Measurements from ENCODE around the gene GVQW3. TPM values are rescaled to one million over a fixed set of nuclear protein-coding genes. Genes with fewer than 3 reads are reported as not detected.
"Not testable (repeated sequence)": the region's sequence is repeated elsewhere in the genome, so short reads cannot be mapped to it uniquely, and the experiment has no call there.

The GVQW3 gene
- total and polyA plus RNA-seq, 11 donors: 0.19 to 2.3 (median 1.0) TPM

DNA sequence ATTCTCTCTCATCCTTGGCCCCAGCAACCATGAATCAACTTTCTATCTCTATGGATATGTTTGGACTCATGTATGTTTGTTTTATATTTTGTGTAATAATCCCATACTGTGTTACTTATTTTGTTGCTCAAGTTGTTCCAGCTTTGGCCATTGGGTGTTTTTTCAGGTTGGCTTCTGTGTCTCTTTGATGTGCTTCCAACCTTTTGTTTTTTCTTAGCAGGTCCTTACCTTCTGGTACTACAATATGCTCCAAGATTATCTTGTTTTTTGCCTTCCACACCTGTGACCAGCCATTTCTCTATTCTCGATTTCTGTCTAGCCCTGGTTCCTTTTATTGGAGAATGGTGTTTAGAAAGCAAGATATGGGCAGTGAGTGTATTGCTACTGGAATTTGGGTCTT, 14.2 kb downstream of the GVQW3 start:
- H3K36me3 ChIP-seq: no peaks in the 10 kb centered on the region
- intact Hi-C loops (cut with DNase I): no loop called here
- no peaks in the 10 kb centered on the region for H3K4me1 ChIP-seq
- H3K27me3 ChIP-seq: no peaks in the 10 kb centered on the region
- DNase-seq (no peak), ATAC-seq (no peak)
- TF ChIP-seq POLR2A (IDR thresholded peaks at IDR 0.05): no peak
- TF ChIP-seq, protein P1, sequence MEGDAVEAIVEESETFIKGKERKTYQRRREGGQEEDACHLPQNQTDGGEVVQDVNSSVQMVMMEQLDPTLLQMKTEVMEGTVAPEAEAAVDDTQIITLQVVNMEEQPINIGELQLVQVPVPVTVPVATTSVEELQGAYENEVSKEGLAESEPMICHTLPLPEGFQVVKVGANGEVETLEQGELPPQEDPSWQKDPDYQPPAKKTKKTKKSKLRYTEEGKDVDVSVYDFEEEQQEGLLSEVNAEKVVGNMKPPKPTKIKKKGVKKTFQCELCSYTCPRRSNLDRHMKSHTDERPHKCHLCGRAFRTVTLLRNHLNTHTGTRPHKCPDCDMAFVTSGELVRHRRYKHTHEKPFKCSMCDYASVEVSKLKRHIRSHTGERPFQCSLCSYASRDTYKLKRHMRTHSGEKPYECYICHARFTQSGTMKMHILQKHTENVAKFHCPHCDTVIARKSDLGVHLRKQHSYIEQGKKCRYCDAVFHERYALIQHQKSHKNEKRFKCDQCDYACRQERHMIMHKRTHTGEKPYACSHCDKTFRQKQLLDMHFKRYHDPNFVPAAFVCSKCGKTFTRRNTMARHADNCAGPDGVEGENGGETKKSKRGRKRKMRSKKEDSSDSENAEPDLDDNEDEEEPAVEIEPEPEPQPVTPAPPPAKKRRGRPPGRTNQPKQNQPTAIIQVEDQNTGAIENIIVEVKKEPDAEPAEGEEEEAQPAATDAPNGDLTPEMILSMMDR (IDR thresholded peaks at IDR 0.05): no peak
- no peak overlapping the region for H3K4me3 ChIP-seq
- WGBS, 4 donors: 93 to 97% (median 96%) methylated on average over 1 of the region's 1 CpG
- no peak overlapping the region for H3K27ac ChIP-seq
- no peaks in the 10 kb centered on the region for H3K9me3 ChIP-seq

DNA sequence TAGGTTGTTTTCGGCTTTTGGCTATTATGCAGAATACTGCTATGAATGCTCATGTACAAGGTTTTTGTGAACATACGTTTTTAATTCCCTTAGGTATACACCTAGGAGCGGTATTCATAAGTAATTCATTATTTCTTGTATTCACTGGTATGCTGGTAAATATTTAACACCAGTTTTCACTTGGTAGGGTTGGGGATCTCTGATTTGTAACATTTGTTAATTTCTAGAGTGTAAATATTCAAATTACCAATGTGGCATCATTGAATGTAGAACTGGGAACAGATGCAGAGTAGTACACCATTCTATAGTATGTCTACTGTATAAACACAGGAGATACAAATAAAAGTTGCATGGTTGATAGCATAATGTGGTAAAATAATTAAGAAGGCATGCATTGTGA, 16.3 kb downstream of the GVQW3 start:
- Histone ChIP-seq H3K36me3 (no peaks in the 10 kb centered on the region), H3K27ac (no peak overlapping the region), H3K4me1 (peaks cover 0 to 7% (median 0%) of the 10 kb centered on the region in 12 donors), H3K9me3 (no peaks in the 10 kb centered on the region), H3K27me3 (no peaks in the 10 kb centered on the region), H3K4me3 (no peak overlapping the region)
- no peak for TF ChIP-seq POLR2A (IDR thresholded peaks at IDR 0.05)
- TF ChIP-seq, protein P1 (IDR thresholded peaks at IDR 0.05): no peak
- intact Hi-C loops (cut with DNase I): no loop called here
- no peak for DNase-seq
- no peak for ATAC-seq
- WGBS, 4 donors: 90 to 94% (median 92%) methylated on average over 3 of the region's 3 CpGs

DNA sequence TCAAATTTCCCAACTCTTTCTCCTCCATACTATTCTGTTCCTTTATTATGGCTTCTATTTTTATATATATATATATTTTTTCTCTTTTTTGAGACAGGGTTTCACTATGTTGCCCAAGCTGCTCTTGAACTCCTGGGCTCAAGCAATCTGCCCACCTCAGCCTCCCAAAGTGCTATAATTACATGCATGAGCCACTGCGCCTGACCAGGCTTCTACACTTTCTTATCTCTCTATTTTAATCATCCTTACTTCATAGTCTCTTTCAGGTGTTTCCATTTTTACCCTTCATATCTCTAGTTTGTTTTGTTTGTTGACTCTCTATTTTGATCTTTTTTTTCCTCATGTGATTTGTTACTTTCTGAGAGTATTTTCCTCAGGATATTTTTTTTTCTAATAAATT, 19.8 kb downstream of the GVQW3 start:
- ATAC-seq (no peak), DNase-seq (no peak)
- Histone ChIP-seq H3K4me1 (peaks cover 0 to 7% (median 0%) of the 10 kb centered on the region in 12 donors), H3K9me3 (no peaks in the 10 kb centered on the region), H3K27me3 (no peaks in the 10 kb centered on the region), H3K36me3 (no peaks in the 10 kb centered on the region), H3K27ac (no peak overlapping the region), H3K4me3 (no peak overlapping the region)
- intact Hi-C loops (cut with DNase I): no loop called here
- 56 to 73% (median 62%) methylated on average over 1 of the region's 1 CpG for WGBS, 4 donors
- TF ChIP-seq, protein P1 (IDR thresholded peaks at IDR 0.05): no peak
- no peak for TF ChIP-seq POLR2A (IDR thresholded peaks at IDR 0.05)

- ATAC-seq; H3K9me3 ChIP-seq; H3K4me1 ChIP-seq; H3K4me3 ChIP-seq; H3K27ac ChIP-seq; intact Hi-C loops (cut with DNase I); DNase-seq; H3K27me3 ChIP-seq; H3K36me3 ChIP-seq: not testable (repeated sequence)
- WGBS, 4 donors: 89 to 91% (median 90%) methylated on average over 8 of the region's 8 CpGs
Measured at GRCh38 chr11:76401484-76401883, 20.4 kb downstream of the GVQW3 start.

DNA sequence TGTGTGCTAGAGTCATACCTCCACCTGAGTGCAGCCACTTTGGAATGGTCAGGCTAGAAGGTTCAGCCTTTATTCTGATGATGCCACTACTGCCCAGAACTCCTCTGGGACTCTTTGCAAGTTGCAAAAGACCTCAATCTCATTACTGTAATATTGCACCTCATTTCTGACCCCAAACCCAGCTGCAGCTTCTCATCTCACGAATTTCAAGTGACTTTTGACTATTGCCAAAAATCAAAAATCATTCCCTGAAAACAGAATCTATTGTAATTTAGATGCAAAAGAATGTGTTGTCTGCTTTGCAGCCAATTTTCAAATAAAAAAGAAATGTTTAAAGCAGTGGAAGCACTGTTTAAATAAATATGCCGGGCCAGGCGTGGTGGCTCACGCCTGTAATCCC, 25.2 kb downstream of the GVQW3 start:
- intact Hi-C loops (cut with DNase I): no loop called here
- no peaks in the 10 kb centered on the region for H3K9me3 ChIP-seq
- DNase-seq: no peak
- 94 to 98% (median 97%) methylated on average over 4 of the region's 4 CpGs for WGBS, 4 donors
- no peak for TF ChIP-seq POLR2A (IDR thresholded peaks at IDR 0.05)
- TF ChIP-seq, protein P1 (IDR thresholded peaks at IDR 0.05): no peak
- H3K36me3 ChIP-seq: no peaks in the 10 kb centered on the region
- H3K4me3 ChIP-seq: no peak overlapping the region
- no peaks in the 10 kb centered on the region for H3K27me3 ChIP-seq
- no peak for ATAC-seq
- H3K4me1 ChIP-seq: no peaks in the 10 kb centered on the region
- no peak overlapping the region for H3K27ac ChIP-seq

All from heart left ventricle (tissue), 16 donors.